Heart left ventricle (tissue), 16 donors: ENCODE measurements around the gene MAP3K20. TPM values are rescaled to one million over a fixed set of nuclear protein-coding genes. Genes with fewer than 3 reads are reported as not detected.
A peak's percentile ranks its signal among the peaks of the same experiment; 100 is the strongest.

ENCODE experiments used
- ATAC-seq, 4 donors: fragments of 200-7000 bp; cut with Tn5 transposase; one replicate each; pipeline ENCODE4 v1.9.1; 2020 to 2022; ENCODE audit warnings: moderate library complexity in 4 of 4, mild to moderate bottlenecking in 3 of 4, moderate number of reproducible peaks in 1 of 4
- DNase-seq, 5 donors: peaks; one replicate each; pipeline ENCODE4 v3.0.0-alpha.2; 2020
- H3K27ac ChIP-seq, 12 donors: fragments of 200-600 bp; sonication (generic) in 4 of 12; one replicate each; pipeline versions ENCODE4 v1.5.0 to v1.8.0; 2016 to 2022; ENCODE audit warnings: mild to moderate bottlenecking in 2 of 12
- H3K27me3 ChIP-seq, 9 donors: fragments of 200-600 bp; sonication (generic) in 2 of 9; one replicate each; pipeline versions ENCODE4 v1.5.1 to v1.8.0; 2016 to 2022; ENCODE audit warnings: mild to moderate bottlenecking in 3 of 9
- H3K36me3 ChIP-seq, 9 donors: fragments of 200-600 bp; sonication (generic) in 2 of 9; one replicate each; pipeline versions ENCODE4 v1.5.0 to v1.8.0; 2018 to 2022; ENCODE audit warnings: mild to moderate bottlenecking in 2 of 9
- H3K4me1 ChIP-seq, 12 donors: fragments of 200-600 bp; sonication (generic) in 4 of 12; one replicate each; pipeline versions ENCODE4 v1.5.0 to v1.8.0; 2016 to 2022; ENCODE audit warnings: mild to moderate bottlenecking in 3 of 12
- H3K4me3 ChIP-seq, 12 donors: fragments of 200-600 bp; sonication (generic) in 4 of 12; one replicate each; pipeline versions ENCODE4 v1.5.0 to v1.8.0; 2017 to 2022; ENCODE audit warnings: mild to moderate bottlenecking in 9 of 12, moderate library complexity in 4 of 12
- H3K9me3 ChIP-seq, 12 donors: fragments of 200-600 bp; sonication (generic) in 4 of 12; one replicate each; pipeline versions ENCODE4 v1.5.0 to v1.8.0; 2016 to 2022; ENCODE audit warnings: mild to moderate bottlenecking in 1 of 12
- POLR2A ChIP-seq, 2 donors: fragments of 450-650 bp; IDR thresholded peaks; one replicate each; pipeline ENCODE4 v1.6.1; 2017; ENCODE audit warnings: antibody characterized with exemption in 2 of 2, mild to moderate bottlenecking in 2 of 2, moderate library complexity in 2 of 2
- WGBS, 4 donors: extraction: QIAGEN DNeasy Blood & Tissue Kit in 2 of 4; methylation state at CpG; one replicate each; pipeline versions ENCODE4 v1.1.5 to v1.1.7; 2013 to 2018; 5-methylcytosine and 5-hydroxymethylcytosine counted together
- intact Hi-C, 10 donors: fragments of 100-400 bp; cut with DNase I; formaldehyde crosslinking; loops; one replicate each; pipeline versions ENCODE4 v1.11.1 to v1.14.2; 2022
- polyA plus RNA-seq, 2 donors: library from polyadenylated mRNA; stranded (reverse); fragments of 200-250 nt; gene quantifications; one replicate each; pipeline ENCODE4 v1.2.3, GENCODE V29; 2013
- total RNA-seq, 9 donors: library from RNA; depleted of rRNA in 2 of 9; stranded (reverse); fragments of >200 nt in 2 of 9; fragmentation: NEBNext Ultra II Directional in 3 of 9; extraction: Animal tissue kit (Norgen Biotek cat#: 25700) in 3 of 9; gene quantifications; one replicate each; pipeline versions ENCODE4 v1.1.0 to v1.2.4, GENCODE V29; 2016 to 2023
- TF ChIP-seq, protein P1 (sequence below), 12 donors: fragments of 200-600 bp; sonication (generic) in 4 of 12; IDR thresholded peaks; one replicate each; pipeline versions ENCODE4 v1.5.0 to v1.8.0; 2018 to 2022; ENCODE audit warnings: antibody characterized with exemption in 12 of 12, mild to moderate bottlenecking in 5 of 12
- donor health status: ischemic (EF 13 %, LVEDD 7.1; RV severe dilation, severe dysfunction).
- donor health status: healthy with polysubstance abuse.
- donor health status: DM: no; HTN: yes; CAD: no.
- donor health status: DM: no; HTN: no; CAD: no.
- donor health status: ischemic (EF 25% LVEDD 6.9; RV normal size, moderate dysfunction).
- donor health status: ischemic (EF 25% LVEDD 5.7; RV mildly dilated, moderate dysfunction).
- donor health status: healthy.
- donor health status: DM: yes; HTN: yes; CAD: no.
- donor health status: ischemic (EF 35%, LVEDD 5.7; RV mildly dilated, moderate dysfunction).
- donor health status: nonischemic (EF 11% LVEDD 7.7; RV severe dilation, severe dysfunction).
- donor health status: DM: yes; HTN: yes; CAD: no.
- donor health status: PGD.
- donor health status: ischemic (EF 29% LVEDD 5.4; RV normal size, mild dysfunction).
- donor health status: nonischemic (EF 23%, LVEDD 6.1; RV moderate dilation, normal function).

MAP3K20 gene
- total and polyA plus RNA-seq, 11 donors = 98.6 to 487 (median 355) TPM

DNA sequence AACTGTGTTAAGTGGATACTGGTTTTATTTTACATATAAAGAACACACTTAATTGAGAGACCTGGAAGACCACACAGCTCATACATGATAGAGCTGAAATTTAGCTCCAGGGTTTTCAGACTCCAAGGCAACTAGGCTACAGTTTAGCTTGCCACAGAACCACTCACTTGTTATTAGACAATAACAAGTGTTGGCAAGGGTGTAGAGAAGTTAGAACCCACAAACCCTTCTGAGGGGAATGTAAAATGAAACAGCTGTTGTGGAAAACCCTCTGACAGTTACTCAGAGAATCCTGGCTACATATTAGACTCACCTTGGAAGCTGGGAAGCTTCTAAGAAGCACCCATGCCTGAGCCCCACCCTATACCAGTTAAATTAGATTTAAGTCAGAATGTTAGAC is 75.3 kb downstream of the MAP3K20 start:
- Histone ChIP-seq H3K9me3 (no peaks in the 10 kb centered on the region), H3K27me3 (no peaks in the 10 kb centered on the region), H3K4me1 (peaks cover 0 to 55% (median 38%) of the 10 kb centered on the region in 12 donors), H3K4me3 (no peak overlapping the region), H3K36me3 (no peaks in the 10 kb centered on the region), H3K27ac (peak overlapping the region in 1 of 12 donors; percentile 71)
- no peak for TF ChIP-seq POLR2A (IDR thresholded peaks at IDR 0.05)
- TF ChIP-seq, protein P1, sequence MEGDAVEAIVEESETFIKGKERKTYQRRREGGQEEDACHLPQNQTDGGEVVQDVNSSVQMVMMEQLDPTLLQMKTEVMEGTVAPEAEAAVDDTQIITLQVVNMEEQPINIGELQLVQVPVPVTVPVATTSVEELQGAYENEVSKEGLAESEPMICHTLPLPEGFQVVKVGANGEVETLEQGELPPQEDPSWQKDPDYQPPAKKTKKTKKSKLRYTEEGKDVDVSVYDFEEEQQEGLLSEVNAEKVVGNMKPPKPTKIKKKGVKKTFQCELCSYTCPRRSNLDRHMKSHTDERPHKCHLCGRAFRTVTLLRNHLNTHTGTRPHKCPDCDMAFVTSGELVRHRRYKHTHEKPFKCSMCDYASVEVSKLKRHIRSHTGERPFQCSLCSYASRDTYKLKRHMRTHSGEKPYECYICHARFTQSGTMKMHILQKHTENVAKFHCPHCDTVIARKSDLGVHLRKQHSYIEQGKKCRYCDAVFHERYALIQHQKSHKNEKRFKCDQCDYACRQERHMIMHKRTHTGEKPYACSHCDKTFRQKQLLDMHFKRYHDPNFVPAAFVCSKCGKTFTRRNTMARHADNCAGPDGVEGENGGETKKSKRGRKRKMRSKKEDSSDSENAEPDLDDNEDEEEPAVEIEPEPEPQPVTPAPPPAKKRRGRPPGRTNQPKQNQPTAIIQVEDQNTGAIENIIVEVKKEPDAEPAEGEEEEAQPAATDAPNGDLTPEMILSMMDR (IDR thresholded peaks at IDR 0.05) = no peak
- ATAC-seq (no peak), DNase-seq (no peak)
- intact Hi-C loops = no loop called here

DNA sequence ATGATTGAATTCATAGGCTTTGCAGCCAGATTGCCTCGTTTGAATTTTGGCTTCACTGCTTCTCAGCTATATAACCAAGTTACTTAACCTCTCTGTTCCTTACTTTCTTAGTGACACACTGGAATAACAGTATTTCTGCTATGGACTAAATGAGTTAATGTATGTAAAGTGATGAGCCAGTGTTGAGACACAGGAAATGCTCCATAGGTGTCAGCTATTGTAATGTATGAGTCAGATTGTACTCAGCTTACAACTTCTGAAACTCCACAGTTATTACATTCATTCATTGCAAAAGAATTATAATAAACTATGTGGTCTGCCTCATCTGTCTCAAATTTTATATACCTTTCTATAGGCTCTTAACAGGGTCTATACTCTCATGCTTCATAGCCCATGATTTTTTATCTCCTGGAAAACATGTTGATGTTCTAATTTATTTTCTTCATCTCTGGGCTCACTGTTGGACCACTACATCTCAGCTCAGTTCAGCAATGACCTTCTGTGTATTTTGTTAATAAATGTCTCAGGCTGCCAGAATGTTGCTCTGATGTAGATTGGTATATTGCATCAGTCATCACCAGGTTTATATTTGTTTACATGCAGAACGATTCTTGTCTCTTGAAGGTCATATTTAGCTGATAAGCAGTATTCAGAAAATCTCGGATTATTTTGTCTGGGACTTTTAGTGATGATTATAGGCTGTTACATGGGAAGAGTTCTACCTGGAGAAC is 76.2 kb downstream of the MAP3K20 start:
- H3K27ac ChIP-seq = peak overlapping the region in 2 of 12 donors; percentile 21 to 71
- TF ChIP-seq, protein P1 (IDR thresholded peaks at IDR 0.05) = no peak
- TF ChIP-seq POLR2A (IDR thresholded peaks at IDR 0.05) = no peak
- H3K4me1 ChIP-seq = peaks cover 0 to 62% (median 38%) of the 10 kb centered on the region in 12 donors
- no peaks in the 10 kb centered on the region for H3K36me3 ChIP-seq
- H3K9me3 ChIP-seq = no peaks in the 10 kb centered on the region
- ATAC-seq (no peak), DNase-seq (no peak)
- H3K4me3 ChIP-seq = no peak overlapping the region
- H3K27me3 ChIP-seq = no peaks in the 10 kb centered on the region
- intact Hi-C loops = no loop called here
- 46 to 56% (median 49%) methylated on average over 3 of the region's 3 CpGs for WGBS, 4 donors

DNA sequence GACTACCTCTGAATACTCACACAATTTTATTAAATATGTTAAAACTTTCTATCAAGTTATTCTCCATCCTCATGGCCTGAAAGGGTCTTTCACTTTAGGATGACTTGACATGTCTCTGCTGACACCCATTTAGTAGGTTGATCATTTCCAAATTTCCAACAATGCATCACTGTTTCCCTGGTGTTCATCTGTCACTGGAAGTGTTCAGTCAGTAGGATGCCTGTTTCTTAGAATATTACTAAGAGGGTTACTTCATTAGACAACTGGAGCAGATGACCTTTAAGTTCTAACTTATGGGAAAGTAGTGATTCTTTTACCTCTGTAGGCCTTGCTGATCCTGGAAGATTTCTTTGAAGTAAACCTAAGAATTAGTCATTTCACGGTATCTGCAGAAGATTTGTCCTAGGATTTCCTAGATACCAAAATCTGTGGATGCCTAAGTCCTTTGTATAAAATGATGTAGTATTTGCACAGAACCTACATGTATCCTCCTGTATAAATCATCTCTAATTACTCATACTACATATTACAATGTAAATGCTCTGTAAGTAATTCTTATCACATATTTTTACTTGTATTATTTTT is 77.7 kb downstream of the MAP3K20 start:
- no peaks in the 10 kb centered on the region for H3K27me3 ChIP-seq
- H3K4me3 ChIP-seq = no peak overlapping the region
- peak overlapping the region in 1 of 12 donors; percentile 5 for H3K27ac ChIP-seq
- WGBS, 4 donors = 95 to 100% (median 98%) methylated on average over 1 of the region's 1 CpG
- H3K9me3 ChIP-seq = no peaks in the 10 kb centered on the region
- peak in 1 of 4 donors; percentile 10 for ATAC-seq
- no peak for DNase-seq
- intact Hi-C loops = no loop called here
- TF ChIP-seq, protein P1 (IDR thresholded peaks at IDR 0.05) = no peak
- TF ChIP-seq POLR2A (IDR thresholded peaks at IDR 0.05) = no peak
- H3K36me3 ChIP-seq = no peaks in the 10 kb centered on the region
- H3K4me1 ChIP-seq = peaks cover 0 to 65% (median 37%) of the 10 kb centered on the region in 12 donors

DNA sequence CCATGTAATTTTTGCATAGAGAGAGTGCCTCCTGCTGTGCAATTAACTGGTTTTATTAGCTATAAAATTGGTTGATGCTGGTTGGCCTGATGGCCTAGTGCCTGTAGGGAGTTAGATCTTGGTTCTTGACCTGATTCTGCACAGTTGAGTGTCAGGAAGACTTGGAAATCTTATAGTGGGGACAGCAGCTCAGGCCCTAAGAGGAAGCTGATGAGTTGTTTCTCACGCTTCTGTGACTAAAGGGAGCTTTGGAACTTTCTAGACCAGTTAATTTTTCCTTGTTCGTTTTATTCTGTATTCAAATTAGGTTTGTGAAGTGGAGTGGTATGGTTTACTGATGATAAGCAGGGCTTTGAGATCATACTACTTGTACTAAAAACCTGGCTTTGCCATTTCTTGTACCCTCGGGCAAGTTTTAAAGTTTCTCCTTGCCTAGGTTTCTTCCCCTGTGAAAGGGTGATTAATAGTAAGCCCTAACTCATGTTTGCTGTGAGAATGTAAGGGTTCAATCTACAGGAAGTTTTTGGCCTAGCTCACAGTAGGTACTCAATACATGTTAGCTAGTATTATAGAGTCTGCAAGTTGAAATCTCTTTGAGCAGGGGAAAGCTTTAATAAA is 82.1 kb downstream of the MAP3K20 start:
- Histone ChIP-seq H3K27me3 (no peaks in the 10 kb centered on the region), H3K4me3 (no peak overlapping the region), H3K36me3 (peaks cover 0 to 4% (median 0%) of the 10 kb centered on the region in 9 donors), H3K27ac (peak overlapping the region in 5 of 12 donors; percentile 8 to 86 (median 32)), H3K4me1 (peaks cover 7 to 43% (median 21%) of the 10 kb centered on the region in 12 donors), H3K9me3 (no peaks in the 10 kb centered on the region)
- 77 to 82% (median 80%) methylated on average over 3 of the region's 3 CpGs for WGBS, 4 donors
- DNase-seq (no peak), ATAC-seq (no peak)
- TF ChIP-seq, protein P1 (IDR thresholded peaks at IDR 0.05) = no peak
- no peak for TF ChIP-seq POLR2A (IDR thresholded peaks at IDR 0.05)
- intact Hi-C loops = no loop called here
